ENCODE measurements around the gene STK32B. TPM values are rescaled to one million over a fixed set of nuclear protein-coding genes. Genes with fewer than 3 reads are reported as not detected.

The STK32B gene
- total and polyA plus RNA-seq, 9 of the 15 experiments (the other 6 are each of a cell fraction or from before 2014, with no cell fraction given) = 0.03 to 0.20 (median 0.07) TPM; not detected in 2

DNA sequence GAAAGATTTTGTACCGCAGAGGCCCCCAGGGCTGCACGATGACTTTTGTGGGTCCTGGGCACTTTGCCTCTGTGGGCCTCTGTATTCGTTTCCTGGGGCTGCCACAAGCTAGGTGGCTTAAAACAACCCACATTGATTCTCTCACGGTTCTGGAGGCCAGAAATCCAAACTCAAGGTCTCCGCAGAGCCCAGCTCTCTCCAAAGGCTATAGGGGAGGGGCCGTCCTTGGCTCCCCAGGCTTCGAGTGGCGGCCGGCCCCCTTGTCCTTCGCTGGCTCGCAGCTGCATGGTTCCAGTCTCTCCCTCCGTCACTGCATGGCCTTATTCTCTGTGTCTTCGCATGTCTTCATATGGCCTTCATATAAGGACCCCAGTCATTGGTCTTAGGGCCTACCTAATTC is 415.8 kb downstream of the STK32B start:
- Histone ChIP-seq H3K9me3 (replicated peaks; ENCODE audit: control insufficient read depth, insufficient read depth, low read depth, low read length) (no peaks in the 10 kb centered on the region), H3K36me3 (ENCODE audit: control insufficient read depth, insufficient read depth, low read length) (no peaks in the 10 kb centered on the region), H3K9ac (ENCODE audit: insufficient read depth in 1 of 2, low read depth in 2 of 2, low read length in 2 of 2) (no peak overlapping the region), H3K4me3 (no peak overlapping the region), H4K20me1 (replicated peaks; ENCODE audit: control insufficient read depth, insufficient read depth, low read length) (no peaks in the 10 kb centered on the region), H3K9me1 (ENCODE audit: control insufficient read depth, insufficient read depth, low read length) (no peaks in the 10 kb centered on the region), H3K27ac (ENCODE audit: extremely low read depth, low read depth, low read length) (no peak overlapping the region), H3K4me2 (ENCODE audit: insufficient read depth, low read length) (no peak overlapping the region), H3K4me1 (replicated peaks in 1 of 2; ENCODE audit: control insufficient read depth in 2 of 2, insufficient read depth in 2 of 2, low read length in 2 of 2) (no peaks in the 10 kb centered on the region), H3K79me2 (ENCODE audit: control insufficient read depth, insufficient read depth, low read length) (no peaks in the 10 kb centered on the region), H3K27me3 (ENCODE audit: control insufficient read depth in 2 of 2, insufficient read depth in 2 of 2, low read length in 2 of 2) (peaks cover 0 to 48% of the 10 kb centered on the region in 2 experiments; a peak in 2 of 5 replicates), H2AFZ (ENCODE audit: low read depth, low read length) (no peak overlapping the region)
- no TSS peak for BruUV-seq (replicated peaks)
- CTCF ChIA-PET (ENCODE audit: low intra/inter-chr PET ratio) = no interaction called here
- intact Hi-C loops (cut with micrococcal nuclease) (no loop called here), in situ Hi-C loops (cut with MboI) (no loop called here)
- no peak for TF ChIP-seq ZNF175 (CRISPR knock-in tag; IDR thresholded peaks at IDR 0.05; ENCODE audit: low read depth)
- DNase-seq (ENCODE audit: extremely low read depth in 1 of 4, low spot score in 3 of 4) = no peak
- 2% methylated on average over 13 of the region's 13 CpGs for WGBS (ENCODE audit: insufficient coverage, low coverage, missing lambda C conversion rate)
- no peak for FAIRE-seq
- ATAC-seq = no peak
- POLR2A ChIA-PET = no interaction called here

DNA sequence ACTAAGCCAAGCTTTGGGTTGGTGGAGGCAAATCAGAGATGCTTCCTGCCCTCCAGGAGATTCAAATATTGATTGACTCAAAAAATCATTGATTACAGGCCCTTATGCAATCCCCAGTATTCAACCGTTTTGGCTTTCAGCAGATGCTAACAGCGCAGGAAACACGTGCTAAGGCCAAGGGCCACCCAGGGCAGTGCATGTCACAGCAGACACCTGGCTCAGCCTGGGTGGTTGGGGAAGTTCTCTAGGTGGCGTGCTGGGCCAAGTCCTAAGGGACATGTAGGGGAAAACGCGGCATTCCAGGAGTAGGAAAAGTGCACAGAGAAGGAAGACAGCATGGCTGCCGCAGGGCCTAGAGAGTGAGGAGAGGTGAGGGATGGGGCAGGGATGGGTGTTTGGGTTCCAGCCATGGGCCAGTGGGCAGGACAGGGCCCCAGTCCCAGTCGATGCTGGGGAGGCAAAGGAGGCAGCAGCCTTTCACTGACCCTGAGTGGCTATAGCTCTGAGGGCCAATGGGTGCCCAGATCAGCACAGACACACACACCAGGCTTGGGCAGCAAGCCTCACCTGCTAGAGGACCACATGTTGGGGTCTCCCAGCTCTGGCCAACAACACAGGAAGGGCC is 418.0 kb downstream of the STK32B start:
- DNase-seq (ENCODE audit: extremely low read depth in 1 of 4, low spot score in 3 of 4) (no peak), FAIRE-seq (no peak), ATAC-seq (no peak)
- CTCF ChIA-PET (ENCODE audit: low intra/inter-chr PET ratio) = interaction anchor here (0.7 kb wide), 1 partner anchor 563 kb away, joined by 6 read pairs; no protein-coding TSS in a partner anchor
- Histone ChIP-seq H3K27ac (ENCODE audit: extremely low read depth, low read depth, low read length) (no peak overlapping the region), H3K79me2 (ENCODE audit: control insufficient read depth, insufficient read depth, low read length) (no peaks in the 10 kb centered on the region), H3K4me2 (ENCODE audit: insufficient read depth, low read length) (no peak overlapping the region), H3K27me3 (ENCODE audit: control insufficient read depth in 2 of 2, insufficient read depth in 2 of 2, low read length in 2 of 2) (peaks cover 0 to 48% of the 10 kb centered on the region in 2 experiments; a peak in 2 of 5 replicates), H3K36me3 (ENCODE audit: control insufficient read depth, insufficient read depth, low read length) (no peaks in the 10 kb centered on the region), H2AFZ (ENCODE audit: low read depth, low read length) (no peak overlapping the region), H4K20me1 (replicated peaks; ENCODE audit: control insufficient read depth, insufficient read depth, low read length) (no peaks in the 10 kb centered on the region), H3K9me1 (ENCODE audit: control insufficient read depth, insufficient read depth, low read length) (no peaks in the 10 kb centered on the region), H3K9me3 (replicated peaks; ENCODE audit: control insufficient read depth, insufficient read depth, low read depth, low read length) (no peaks in the 10 kb centered on the region), H3K4me1 (replicated peaks in 1 of 2; ENCODE audit: control insufficient read depth in 2 of 2, insufficient read depth in 2 of 2, low read length in 2 of 2) (no peaks in the 10 kb centered on the region), H3K9ac (ENCODE audit: insufficient read depth in 1 of 2, low read depth in 2 of 2, low read length in 2 of 2) (no peak overlapping the region; a peak in 1 of 4 replicates), H3K4me3 (no peak overlapping the region)
- POLR2A ChIA-PET = no interaction called here
- intact Hi-C loops (cut with micrococcal nuclease) = no loop called here
- 2% methylated on average over 8 of the region's 8 CpGs for WGBS (ENCODE audit: insufficient coverage, low coverage, missing lambda C conversion rate)
- BruUV-seq (replicated peaks) = no TSS peak
- in situ Hi-C loops (cut with MboI) = no loop called here
- no peak for TF ChIP-seq POLR2G (IDR thresholded peaks at IDR 0.05; ENCODE audit: low read depth, low read length)
- TF ChIP-seq ZFP1 (CRISPR knock-in tag; IDR thresholded peaks at IDR 0.05) = no peak
- no peak for TF ChIP-seq SIN3B (IDR thresholded peaks at IDR 0.05; ENCODE audit: low read depth)
- TF ChIP-seq BRD9 (IDR thresholded peaks at IDR 0.05; ENCODE audit: low read depth, partially characterized antibody) = no peak
- TF ChIP-seq, protein P1, sequence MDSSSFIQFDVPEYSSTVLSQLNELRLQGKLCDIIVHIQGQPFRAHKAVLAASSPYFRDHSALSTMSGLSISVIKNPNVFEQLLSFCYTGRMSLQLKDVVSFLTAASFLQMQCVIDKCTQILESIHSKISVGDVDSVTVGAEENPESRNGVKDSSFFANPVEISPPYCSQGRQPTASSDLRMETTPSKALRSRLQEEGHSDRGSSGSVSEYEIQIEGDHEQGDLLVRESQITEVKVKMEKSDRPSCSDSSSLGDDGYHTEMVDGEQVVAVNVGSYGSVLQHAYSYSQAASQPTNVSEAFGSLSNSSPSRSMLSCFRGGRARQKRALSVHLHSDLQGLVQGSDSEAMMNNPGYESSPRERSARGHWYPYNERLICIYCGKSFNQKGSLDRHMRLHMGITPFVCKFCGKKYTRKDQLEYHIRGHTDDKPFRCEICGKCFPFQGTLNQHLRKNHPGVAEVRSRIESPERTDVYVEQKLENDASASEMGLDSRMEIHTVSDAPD (CRISPR knock-in tag; IDR thresholded peaks at IDR 0.05) = no peak
- no peak for TF ChIP-seq ZNF561 (CRISPR knock-in tag; conservative IDR thresholded peaks at IDR 0.05)
- no peak for TF ChIP-seq NBN (IDR thresholded peaks at IDR 0.05; ENCODE audit: low read depth)
- TF ChIP-seq ZNF146 (CRISPR knock-in tag; IDR thresholded peaks at IDR 0.05; ENCODE audit: unreplicated experiment) = no peak
- no peak for TF ChIP-seq BMI1 (IDR thresholded peaks at IDR 0.05; ENCODE audit: low read length)
- TF ChIP-seq, protein P2, sequence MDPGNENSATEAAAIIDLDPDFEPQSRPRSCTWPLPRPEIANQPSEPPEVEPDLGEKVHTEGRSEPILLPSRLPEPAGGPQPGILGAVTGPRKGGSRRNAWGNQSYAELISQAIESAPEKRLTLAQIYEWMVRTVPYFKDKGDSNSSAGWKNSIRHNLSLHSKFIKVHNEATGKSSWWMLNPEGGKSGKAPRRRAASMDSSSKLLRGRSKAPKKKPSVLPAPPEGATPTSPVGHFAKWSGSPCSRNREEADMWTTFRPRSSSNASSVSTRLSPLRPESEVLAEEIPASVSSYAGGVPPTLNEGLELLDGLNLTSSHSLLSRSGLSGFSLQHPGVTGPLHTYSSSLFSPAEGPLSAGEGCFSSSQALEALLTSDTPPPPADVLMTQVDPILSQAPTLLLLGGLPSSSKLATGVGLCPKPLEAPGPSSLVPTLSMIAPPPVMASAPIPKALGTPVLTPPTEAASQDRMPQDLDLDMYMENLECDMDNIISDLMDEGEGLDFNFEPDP (CRISPR knock-in tag; IDR thresholded peaks at IDR 0.05) = no peak
- TF ChIP-seq, protein P3, sequence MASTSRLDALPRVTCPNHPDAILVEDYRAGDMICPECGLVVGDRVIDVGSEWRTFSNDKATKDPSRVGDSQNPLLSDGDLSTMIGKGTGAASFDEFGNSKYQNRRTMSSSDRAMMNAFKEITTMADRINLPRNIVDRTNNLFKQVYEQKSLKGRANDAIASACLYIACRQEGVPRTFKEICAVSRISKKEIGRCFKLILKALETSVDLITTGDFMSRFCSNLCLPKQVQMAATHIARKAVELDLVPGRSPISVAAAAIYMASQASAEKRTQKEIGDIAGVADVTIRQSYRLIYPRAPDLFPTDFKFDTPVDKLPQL (IDR thresholded peaks at IDR 0.05; ENCODE audit: extremely low read depth, insufficient read length) = no peak
- TF ChIP-seq PYGO2 (tag; IDR thresholded peaks at IDR 0.05) = no peak
